ENCODE data around the gene UGDH. TPM values are rescaled to one million over a fixed set of nuclear protein-coding genes. Genes with fewer than 3 reads are reported as not detected.
"Not testable (repeated sequence)": the region's sequence is repeated elsewhere in the genome, so short reads cannot be mapped to it uniquely, and the experiment has no call there.

The UGDH gene
- total RNA-seq, 1 donor from 2014 or later: 32.3 TPM

DNA sequence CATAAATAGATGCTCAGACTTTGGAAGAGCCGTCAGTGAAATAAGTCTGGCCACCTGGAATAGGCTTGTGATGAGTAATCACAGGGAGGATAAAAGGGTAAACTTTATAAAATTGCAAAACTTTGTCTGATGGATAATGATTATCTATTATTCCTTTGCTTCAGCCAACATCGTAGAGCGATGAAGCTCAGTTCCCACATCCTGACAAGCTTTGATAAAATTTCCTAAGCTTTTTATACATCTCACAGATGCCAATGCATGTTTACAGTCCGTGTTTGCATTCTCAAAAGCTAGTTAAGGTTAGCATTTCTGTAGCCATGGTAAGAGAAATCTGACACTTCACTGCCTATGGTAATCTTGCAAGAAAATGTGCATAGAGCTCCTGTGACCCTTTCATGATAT is 15.4 kb upstream of the UGDH start:
- Mint-ChIP-seq H3K27ac (ENCODE audit: unreplicated experiment) (no peak overlapping the region), H3K4me1 (ENCODE audit: low read depth, unreplicated experiment) (no peaks in the 10 kb centered on the region)

DNA sequence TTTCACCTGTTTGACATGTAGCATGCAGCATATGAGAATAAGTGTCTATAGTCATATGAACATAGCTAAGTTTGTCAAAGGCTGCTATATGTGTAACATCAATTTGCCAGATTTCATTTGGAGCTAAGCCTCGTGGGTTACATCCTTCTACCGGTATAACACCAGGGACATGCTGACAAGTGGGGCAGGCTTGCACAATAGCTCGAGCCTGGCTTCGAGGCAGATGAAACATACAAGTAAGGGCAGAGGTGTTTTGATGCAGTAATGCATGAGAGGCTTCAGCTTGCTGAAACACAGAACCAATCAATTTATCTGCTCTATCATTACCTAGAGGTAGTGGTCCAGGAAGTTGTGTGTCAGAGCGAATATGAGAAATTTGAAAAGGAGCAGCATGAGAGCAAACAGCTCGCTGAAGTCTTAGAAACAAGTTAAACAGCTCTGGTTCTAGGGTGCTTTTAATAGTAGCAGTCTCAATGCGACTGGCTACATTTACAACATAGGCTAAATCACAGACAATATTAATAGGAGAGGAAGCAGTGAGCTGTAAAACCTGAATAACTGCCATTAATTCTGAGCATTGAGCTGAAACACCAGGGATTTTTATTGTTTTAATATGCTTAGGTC is 14.9 kb upstream of the UGDH start:
- Mint-ChIP-seq H3K4me1 (ENCODE audit: low read depth, unreplicated experiment) (no peaks in the 10 kb centered on the region), H3K27ac (ENCODE audit: unreplicated experiment) (no peak overlapping the region), H3K36me3 (ENCODE audit: unreplicated experiment) (no peaks in the 10 kb centered on the region), H3K4me3 (ENCODE audit: unreplicated experiment) (no peak overlapping the region), H3K9me3 (ENCODE audit: unreplicated experiment) (no peaks in the 10 kb centered on the region), H3K27me3 (ENCODE audit: unreplicated experiment) (no peaks in the 10 kb centered on the region)
- no peak for DNase-seq
- TF ChIP-seq, protein P1, sequence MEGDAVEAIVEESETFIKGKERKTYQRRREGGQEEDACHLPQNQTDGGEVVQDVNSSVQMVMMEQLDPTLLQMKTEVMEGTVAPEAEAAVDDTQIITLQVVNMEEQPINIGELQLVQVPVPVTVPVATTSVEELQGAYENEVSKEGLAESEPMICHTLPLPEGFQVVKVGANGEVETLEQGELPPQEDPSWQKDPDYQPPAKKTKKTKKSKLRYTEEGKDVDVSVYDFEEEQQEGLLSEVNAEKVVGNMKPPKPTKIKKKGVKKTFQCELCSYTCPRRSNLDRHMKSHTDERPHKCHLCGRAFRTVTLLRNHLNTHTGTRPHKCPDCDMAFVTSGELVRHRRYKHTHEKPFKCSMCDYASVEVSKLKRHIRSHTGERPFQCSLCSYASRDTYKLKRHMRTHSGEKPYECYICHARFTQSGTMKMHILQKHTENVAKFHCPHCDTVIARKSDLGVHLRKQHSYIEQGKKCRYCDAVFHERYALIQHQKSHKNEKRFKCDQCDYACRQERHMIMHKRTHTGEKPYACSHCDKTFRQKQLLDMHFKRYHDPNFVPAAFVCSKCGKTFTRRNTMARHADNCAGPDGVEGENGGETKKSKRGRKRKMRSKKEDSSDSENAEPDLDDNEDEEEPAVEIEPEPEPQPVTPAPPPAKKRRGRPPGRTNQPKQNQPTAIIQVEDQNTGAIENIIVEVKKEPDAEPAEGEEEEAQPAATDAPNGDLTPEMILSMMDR (IDR thresholded peaks at IDR 0.05; ENCODE audit: partially characterized antibody, unreplicated experiment): no peak

More for the DNA sequence above, 15.4 kb upstream of the UGDH start:
- Mint-ChIP-seq H3K36me3 (ENCODE audit: unreplicated experiment) (no peaks in the 10 kb centered on the region), H3K4me3 (ENCODE audit: unreplicated experiment) (no peak overlapping the region), H3K9me3 (ENCODE audit: unreplicated experiment) (no peaks in the 10 kb centered on the region), H3K27me3 (ENCODE audit: unreplicated experiment) (no peaks in the 10 kb centered on the region)
- TF ChIP-seq, protein P1 (IDR thresholded peaks at IDR 0.05; ENCODE audit: partially characterized antibody, unreplicated experiment): no peak
- DNase-seq: no peak

DNA sequence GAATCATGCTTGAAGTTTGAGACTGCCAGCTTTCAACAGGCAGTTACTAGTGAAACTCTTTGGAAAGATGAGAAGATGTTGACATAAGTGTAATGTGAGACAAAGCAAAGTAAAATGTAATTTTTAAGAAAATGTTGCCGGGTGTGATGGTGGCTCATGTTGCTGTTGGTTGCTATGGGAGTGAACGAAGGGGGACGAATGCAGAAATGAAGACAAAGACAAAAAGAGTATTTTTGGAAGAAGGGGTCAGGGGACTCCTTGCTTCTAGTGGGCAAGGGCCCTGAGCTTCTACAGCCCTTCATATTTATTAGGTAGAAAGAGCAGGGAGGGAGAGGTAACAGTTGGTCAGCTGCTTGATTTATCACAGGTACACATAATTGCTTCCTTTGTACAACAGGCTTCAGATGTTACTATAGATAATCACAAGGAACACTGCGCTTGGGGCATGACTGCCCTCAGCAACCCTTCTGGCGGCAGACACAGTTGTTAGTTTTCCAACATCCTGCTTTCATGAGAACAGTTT is 11.9 kb upstream of the UGDH start:
- no peaks in the 10 kb centered on the region for H3K27me3 Mint-ChIP-seq (ENCODE audit: unreplicated experiment)
- no peaks in the 10 kb centered on the region for H3K4me1 Mint-ChIP-seq (ENCODE audit: low read depth, unreplicated experiment)
- peaks cover 5% of the 10 kb centered on the region for H3K36me3 Mint-ChIP-seq (ENCODE audit: unreplicated experiment)
- TF ChIP-seq, protein P1 (IDR thresholded peaks at IDR 0.05; ENCODE audit: partially characterized antibody, unreplicated experiment): no peak
- no peak for DNase-seq
- no peaks in the 10 kb centered on the region for H3K9me3 Mint-ChIP-seq (ENCODE audit: unreplicated experiment)
- H3K27ac Mint-ChIP-seq (ENCODE audit: unreplicated experiment): no peak overlapping the region
- H3K4me3 Mint-ChIP-seq (ENCODE audit: unreplicated experiment): no peak overlapping the region

DNA sequence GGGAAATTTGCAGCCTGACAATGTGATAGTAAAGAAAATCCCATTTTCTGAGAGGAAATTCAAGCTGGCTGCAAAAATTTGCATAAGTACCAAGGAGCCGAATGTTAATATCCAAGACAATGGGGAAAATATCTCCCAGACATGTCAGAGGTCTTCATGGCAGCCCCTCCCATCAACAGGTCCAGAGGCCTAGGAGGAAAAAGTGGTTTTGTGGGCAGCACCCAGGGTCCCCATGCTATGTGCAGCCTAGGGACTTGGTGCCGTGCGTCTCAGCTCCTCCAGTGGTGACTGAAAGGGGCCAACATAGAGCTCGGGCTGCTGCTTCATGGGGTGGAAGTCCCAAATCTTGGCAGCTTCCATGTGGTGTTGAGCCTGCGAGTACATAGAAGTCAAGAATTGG is 6.3 kb upstream of the UGDH start:
- Mint-ChIP-seq H3K36me3 (ENCODE audit: unreplicated experiment) (peaks cover 33% of the 10 kb centered on the region), H3K27me3 (ENCODE audit: unreplicated experiment) (no peaks in the 10 kb centered on the region), H3K27ac (ENCODE audit: unreplicated experiment) (no peak overlapping the region), H3K4me3 (ENCODE audit: unreplicated experiment) (no peak overlapping the region), H3K4me1 (ENCODE audit: low read depth, unreplicated experiment) (no peaks in the 10 kb centered on the region), H3K9me3 (ENCODE audit: unreplicated experiment) (peaks cover 8% of the 10 kb centered on the region)
- TF ChIP-seq, protein P1 (IDR thresholded peaks at IDR 0.05; ENCODE audit: partially characterized antibody, unreplicated experiment): no peak
- DNase-seq: no peak

DNA sequence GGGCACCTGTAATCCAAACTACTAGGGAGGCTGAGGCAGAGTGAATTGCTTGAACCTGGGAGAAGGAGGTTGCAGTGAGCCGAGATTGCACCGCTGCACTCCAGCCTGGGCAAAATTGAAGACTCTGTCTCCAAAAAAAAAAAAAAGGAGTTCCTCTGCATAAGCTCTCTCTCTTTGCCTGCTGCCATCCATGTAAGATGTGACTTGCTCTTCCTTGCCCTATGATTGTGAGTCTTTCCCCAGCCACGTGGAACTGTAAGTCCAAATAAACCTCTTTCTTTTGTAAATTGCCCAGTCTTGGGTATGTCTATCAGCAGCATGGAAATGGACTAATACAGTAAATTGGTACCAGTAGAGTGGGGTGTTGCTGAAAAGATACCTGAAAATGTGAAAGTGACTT is 5.0 kb upstream of the UGDH start:
- peaks cover 33% of the 10 kb centered on the region for H3K36me3 Mint-ChIP-seq (ENCODE audit: unreplicated experiment)
- peaks cover 12% of the 10 kb centered on the region for H3K9me3 Mint-ChIP-seq (ENCODE audit: unreplicated experiment)
- not testable (repeated sequence) for H3K27me3 Mint-ChIP-seq (ENCODE audit: unreplicated experiment); H3K27ac Mint-ChIP-seq (ENCODE audit: unreplicated experiment); DNase-seq; H3K4me1 Mint-ChIP-seq (ENCODE audit: low read depth, unreplicated experiment); H3K4me3 Mint-ChIP-seq (ENCODE audit: unreplicated experiment)

Measured in glutamatergic neuron (in vitro differentiated cells).